Measurements from ENCODE around the gene ENOX1.

The ENOX1 gene

GRCh38 chr13:43780666-43781065, 6.1 kb downstream of the ENOX1 start:
- no peak for DNase-seq (ENCODE audit: low read depth)
- no peak overlapping the region for H3K4me3 ChIP-seq (ENCODE audit: low read depth, low read length)
- no peak for TF ChIP-seq CTCF (IDR thresholded peaks at IDR 0.05; ENCODE audit: control insufficient read depth, extremely low read depth, insufficient read depth)

- TF ChIP-seq CTCF (IDR thresholded peaks at IDR 0.05; ENCODE audit: control insufficient read depth, extremely low read depth, insufficient read depth), result no peak
- no peak overlapping the region for H3K4me3 ChIP-seq (ENCODE audit: low read depth, low read length)
- no peak for DNase-seq (ENCODE audit: low read depth)
Measured at GRCh38 chr13:43776501-43777079, 10.2 kb downstream of the ENOX1 start.

GRCh38 chr13:43776006-43776405, 10.8 kb downstream of the ENOX1 start:
- no peak for TF ChIP-seq CTCF (IDR thresholded peaks at IDR 0.05; ENCODE audit: control insufficient read depth, extremely low read depth, insufficient read depth)
- H3K4me3 ChIP-seq (ENCODE audit: low read depth, low read length), result no peak overlapping the region
- no peak for DNase-seq (ENCODE audit: low read depth)

GRCh38 chr13:43773602-43774001, 13.2 kb downstream of the ENOX1 start:
- TF ChIP-seq CTCF (IDR thresholded peaks at IDR 0.05; ENCODE audit: control insufficient read depth, extremely low read depth, insufficient read depth), result no peak
- no peak for DNase-seq (ENCODE audit: low read depth)

GRCh38 chr13:43770871-43771270, 15.9 kb downstream of the ENOX1 start:
- DNase-seq (ENCODE audit: low read depth), result no peak
- H3K4me3 ChIP-seq (ENCODE audit: low read depth, low read length), result no peak overlapping the region
- TF ChIP-seq CTCF (IDR thresholded peaks at IDR 0.05; ENCODE audit: control insufficient read depth, extremely low read depth, insufficient read depth), result no peak

More at GRCh38 chr13:43773602-43774001, 13.2 kb downstream of the ENOX1 start:
- H3K4me3 ChIP-seq (ENCODE audit: low read depth, low read length), result no peak overlapping the region

GRCh38 chr13:43769529-43769928, 17.2 kb downstream of the ENOX1 start:
- no peak for TF ChIP-seq CTCF (IDR thresholded peaks at IDR 0.05; ENCODE audit: control insufficient read depth, extremely low read depth, insufficient read depth)
- no peak for DNase-seq (ENCODE audit: low read depth)
- H3K4me3 ChIP-seq (ENCODE audit: low read depth, low read length), result no peak overlapping the region

- DNase-seq (ENCODE audit: low read depth), result no peak
- no peak overlapping the region for H3K4me3 ChIP-seq (ENCODE audit: low read depth, low read length)
- no peak for TF ChIP-seq CTCF (IDR thresholded peaks at IDR 0.05; ENCODE audit: control insufficient read depth, extremely low read depth, insufficient read depth)
Measured at GRCh38 chr13:43767341-43767931, 19.3 kb downstream of the ENOX1 start.
